BLaER1 (cell line): Measurements from ENCODE around the gene KIF26B.
"Not testable (repeated sequence)": the region's sequence is repeated elsewhere in the genome, so short reads cannot be mapped to it uniquely, and the experiment has no call there.

Experiments
- H3K27ac ChIP-seq: shearing (Covaris generic); formaldehyde crosslinking; 2 replicates; pipeline ENCODE4 v1.8.1; 2022
- H3K27me3 ChIP-seq: shearing (Covaris generic); formaldehyde crosslinking; 2 replicates; pipeline ENCODE4 v1.8.1; 2022
- H3K36me3 ChIP-seq: shearing (Covaris generic); formaldehyde crosslinking; 2 replicates; pipeline ENCODE4 v1.8.1; 2022
- H3K4me1 ChIP-seq: shearing (Covaris generic); formaldehyde crosslinking; 2 replicates; pipeline ENCODE4 v1.8.1; 2022
- H3K4me2 ChIP-seq: shearing (Covaris generic); formaldehyde crosslinking; 2 replicates; pipeline ENCODE4 v1.8.1; 2022
- H3K4me3 ChIP-seq: shearing (Covaris generic); formaldehyde crosslinking; 2 replicates; pipeline ENCODE4 v1.8.1; 2022
- H3K9ac ChIP-seq: shearing (Covaris generic); formaldehyde crosslinking; 2 replicates; pipeline ENCODE4 v1.8.1; 2022
- H3K9me3 ChIP-seq: shearing (Covaris generic); formaldehyde crosslinking; 2 replicates; pipeline ENCODE4 v1.8.1; 2022
- H4K20me1 ChIP-seq: shearing (Covaris generic); formaldehyde crosslinking; 2 replicates; pipeline ENCODE4 v1.8.1; 2022
- Cebpa-rat ChIP-seq: shearing (Covaris generic); IDR thresholded peaks from 2 replicates; pipeline ENCODE4 v1.8.1; 2022

Gene KIF26B

DNA sequence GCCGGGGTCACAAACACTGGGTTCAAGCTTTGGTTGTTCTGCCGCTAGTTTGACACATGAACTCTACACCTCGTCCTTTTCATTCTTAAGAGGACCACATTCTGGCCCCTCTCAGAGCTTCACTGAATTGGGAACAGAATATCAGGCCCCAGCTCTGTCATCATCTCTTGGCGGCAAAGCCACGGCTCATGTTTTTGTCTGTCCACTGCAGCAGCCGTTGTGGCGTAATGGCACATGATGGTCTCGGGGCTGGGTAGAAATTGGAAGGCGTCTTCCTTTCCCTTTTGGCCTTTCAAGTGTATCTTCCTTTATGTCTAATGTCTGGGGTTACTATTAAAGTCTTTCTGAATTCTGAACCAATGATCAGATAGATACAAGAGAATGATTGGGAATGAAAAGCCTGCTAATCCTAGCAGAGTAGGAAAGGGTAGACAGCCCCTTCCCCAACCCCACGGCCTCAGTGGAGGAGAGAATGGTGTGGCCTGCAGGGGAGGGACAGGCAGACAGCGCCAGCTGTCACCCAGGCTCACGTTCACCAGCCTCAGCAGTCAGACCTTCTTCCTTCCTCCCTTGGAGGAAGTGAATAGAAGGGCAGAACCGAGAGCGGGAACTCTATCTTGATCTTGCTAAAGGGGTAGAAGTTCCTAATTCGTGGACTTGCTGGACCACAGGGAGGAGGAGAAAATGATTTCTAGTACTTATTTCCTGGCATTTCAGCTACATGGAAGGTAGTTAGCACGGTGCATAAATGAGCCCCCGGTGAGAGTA is 498.1 kb downstream of the KIF26B start:
- no peaks in the 10 kb centered on the region for H3K27me3 ChIP-seq
- no peak overlapping the region for H3K27ac ChIP-seq
- H3K9me3 ChIP-seq: no peaks in the 10 kb centered on the region
- TF ChIP-seq Cebpa-rat: no peak
- H3K4me1 ChIP-seq: peaks cover 5% of the 10 kb centered on the region; the same call in 1 of the 2 replicates
- H3K36me3 ChIP-seq: no peaks in the 10 kb centered on the region
- no peaks in the 10 kb centered on the region for H4K20me1 ChIP-seq
- no peak overlapping the region for H3K9ac ChIP-seq
- H3K4me3 ChIP-seq: no peak overlapping the region
- no peak overlapping the region for H3K4me2 ChIP-seq

DNA sequence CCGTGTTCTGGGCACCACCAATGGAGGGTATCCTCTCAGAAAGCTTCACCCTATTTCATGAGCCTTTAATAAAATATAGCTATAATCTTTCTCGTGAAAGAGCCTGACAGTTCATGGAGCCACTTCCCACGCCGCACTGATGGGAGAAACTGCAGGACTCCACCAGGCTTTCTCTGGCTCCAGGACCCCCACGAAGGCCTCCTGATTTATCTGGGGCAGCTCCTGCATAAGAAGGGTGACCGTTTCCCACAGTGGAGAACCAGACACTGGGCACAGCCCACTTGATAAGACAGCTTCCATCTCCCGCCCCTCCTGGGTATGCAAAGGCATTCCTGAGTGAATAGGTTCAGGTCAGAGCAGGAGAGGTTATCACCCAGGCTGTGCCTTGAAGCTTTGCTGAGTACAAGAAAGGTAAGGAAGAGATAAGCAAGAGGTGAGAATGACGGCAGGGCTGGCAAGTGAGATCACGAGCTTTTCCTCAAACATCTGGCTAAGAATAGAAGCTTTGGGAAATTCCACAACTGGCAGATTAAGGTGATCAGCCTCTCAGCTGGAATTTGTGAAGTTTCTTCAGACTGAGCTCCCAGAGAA is 499.8 kb downstream of the KIF26B start:
- H3K36me3 ChIP-seq: no peaks in the 10 kb centered on the region
- H4K20me1 ChIP-seq: no peaks in the 10 kb centered on the region
- no peak overlapping the region for H3K4me2 ChIP-seq
- H3K27ac ChIP-seq: no peak overlapping the region
- no peaks in the 10 kb centered on the region for H3K27me3 ChIP-seq
- H3K4me1 ChIP-seq: peaks cover 5% of the 10 kb centered on the region; the same call in 1 of the 2 replicates
- H3K9me3 ChIP-seq: no peaks in the 10 kb centered on the region
- no peak for TF ChIP-seq Cebpa-rat
- H3K4me3 ChIP-seq: no peak overlapping the region
- H3K9ac ChIP-seq: no peak overlapping the region

DNA sequence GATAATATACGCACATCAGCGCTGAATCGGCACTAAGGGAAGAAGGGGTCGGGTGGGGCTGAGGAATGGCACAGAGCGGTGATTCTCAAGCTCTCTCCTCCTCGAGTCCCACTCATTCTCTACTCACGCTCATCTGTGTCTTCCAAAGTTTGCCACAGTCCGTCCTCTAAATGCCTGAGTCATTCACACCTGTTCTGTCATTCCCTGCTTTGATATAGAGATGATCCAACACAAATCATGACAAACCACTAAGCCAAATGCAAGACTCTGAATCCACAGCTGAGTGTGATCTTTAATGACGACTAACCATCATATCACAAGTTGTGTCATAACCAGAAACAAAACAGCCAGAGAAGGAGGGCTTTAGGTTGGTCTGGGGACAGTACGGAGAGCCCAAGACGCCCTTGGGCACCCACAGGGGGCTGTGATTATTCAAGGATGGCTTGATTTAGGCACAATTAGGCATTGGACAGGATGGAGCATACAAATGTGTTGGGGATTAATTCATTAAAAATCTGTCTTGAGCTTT is 501.5 kb downstream of the KIF26B start:
- TF ChIP-seq Cebpa-rat: no peak
- no peak overlapping the region for H3K4me3 ChIP-seq

DNA sequence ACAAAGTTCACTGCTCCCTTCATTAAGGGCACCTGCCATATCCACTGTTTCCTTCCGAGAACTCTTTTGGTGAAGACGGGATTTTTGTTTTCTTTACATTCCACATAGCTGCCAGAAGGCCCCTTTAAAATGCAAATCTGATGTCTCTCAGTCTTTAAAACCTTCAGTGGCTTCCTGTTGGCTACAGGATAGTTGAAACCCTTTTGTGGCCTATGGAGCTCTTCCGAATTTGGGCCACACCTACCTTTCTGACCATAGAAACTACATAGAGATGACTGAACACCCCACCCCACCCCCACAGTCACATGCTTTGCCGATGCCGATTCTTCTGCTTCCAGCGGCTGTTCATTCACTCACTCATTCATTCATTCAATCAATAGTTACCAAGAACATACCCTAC is 502.6 kb downstream of the KIF26B start:
- H3K9me3 ChIP-seq: no peaks in the 10 kb centered on the region
- H4K20me1 ChIP-seq: no peaks in the 10 kb centered on the region
- H3K4me3 ChIP-seq: no peak overlapping the region
- H3K4me1 ChIP-seq: peaks cover 5% of the 10 kb centered on the region; the same call in 1 of the 2 replicates
- no peak overlapping the region for H3K4me2 ChIP-seq
- H3K27ac ChIP-seq: no peak overlapping the region
- no peak overlapping the region for H3K9ac ChIP-seq
- H3K36me3 ChIP-seq: no peaks in the 10 kb centered on the region
- H3K27me3 ChIP-seq: no peaks in the 10 kb centered on the region
- no peak for TF ChIP-seq Cebpa-rat

More for the DNA sequence above, 501.5 kb downstream of the KIF26B start:
- H3K27me3 ChIP-seq: no peaks in the 10 kb centered on the region
- H3K9ac ChIP-seq: no peak overlapping the region
- no peak overlapping the region for H3K4me2 ChIP-seq
- no peaks in the 10 kb centered on the region for H3K36me3 ChIP-seq
- no peaks in the 10 kb centered on the region for H3K9me3 ChIP-seq
- H3K27ac ChIP-seq: no peak overlapping the region
- peaks cover 5% of the 10 kb centered on the region; the same call in 1 of the 2 replicates for H3K4me1 ChIP-seq
- H4K20me1 ChIP-seq: no peaks in the 10 kb centered on the region

DNA sequence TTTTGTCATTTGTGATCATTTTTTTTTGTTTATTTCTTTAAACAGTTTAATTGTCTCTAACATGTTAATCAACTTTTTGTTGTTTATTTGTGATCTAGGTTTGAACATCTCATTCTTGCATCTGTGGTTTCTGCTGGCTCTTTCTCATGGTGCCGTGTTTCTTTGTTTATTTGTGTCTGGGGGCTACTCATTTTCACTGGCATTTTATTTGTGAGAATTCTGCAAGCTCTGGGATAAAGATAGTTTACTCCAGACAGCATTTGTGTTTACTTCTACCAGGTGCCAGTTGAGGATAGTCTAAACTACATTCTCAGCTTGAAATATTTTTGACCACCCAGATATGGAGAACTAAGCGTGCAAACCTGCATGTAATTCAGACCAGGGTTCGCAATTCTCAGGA is 508.6 kb downstream of the KIF26B start:
- no peak overlapping the region for H3K9ac ChIP-seq
- no peak overlapping the region for H3K4me2 ChIP-seq
- H4K20me1 ChIP-seq: no peaks in the 10 kb centered on the region
- no peaks in the 10 kb centered on the region for H3K4me1 ChIP-seq
- TF ChIP-seq Cebpa-rat: no peak
- no peaks in the 10 kb centered on the region for H3K27me3 ChIP-seq
- no peaks in the 10 kb centered on the region for H3K9me3 ChIP-seq
- H3K36me3 ChIP-seq: no peaks in the 10 kb centered on the region
- no peak overlapping the region for H3K4me3 ChIP-seq
- no peak overlapping the region for H3K27ac ChIP-seq

DNA sequence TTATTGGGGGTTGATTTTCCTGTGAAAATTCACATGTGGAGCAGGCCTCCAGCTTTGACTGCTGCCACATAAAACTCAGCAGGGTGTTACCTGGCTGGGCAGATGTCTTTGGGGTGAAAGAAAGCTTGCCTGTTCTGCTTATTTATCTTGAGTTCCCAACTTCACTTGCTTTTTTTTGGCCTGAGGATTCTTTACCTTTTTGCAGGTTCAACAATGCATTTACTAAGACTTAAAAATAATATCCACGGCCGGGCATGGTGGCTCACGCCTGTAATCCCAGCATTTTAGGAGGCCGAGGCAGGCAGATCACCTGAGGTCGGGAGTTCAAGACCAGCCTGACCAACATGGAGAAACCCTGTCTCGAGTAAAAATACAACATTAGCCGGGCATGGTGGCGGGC is 509.1 kb downstream of the KIF26B start:
- Histone ChIP-seq H3K4me2 (no peak overlapping the region), H3K4me3 (no peak overlapping the region), H3K9me3 (no peaks in the 10 kb centered on the region), H4K20me1 (no peaks in the 10 kb centered on the region), H3K36me3 (no peaks in the 10 kb centered on the region), H3K4me1 (no peaks in the 10 kb centered on the region), H3K27ac (no peak overlapping the region), H3K27me3 (no peaks in the 10 kb centered on the region), H3K9ac (no peak overlapping the region)
- TF ChIP-seq Cebpa-rat: no peak

DNA sequence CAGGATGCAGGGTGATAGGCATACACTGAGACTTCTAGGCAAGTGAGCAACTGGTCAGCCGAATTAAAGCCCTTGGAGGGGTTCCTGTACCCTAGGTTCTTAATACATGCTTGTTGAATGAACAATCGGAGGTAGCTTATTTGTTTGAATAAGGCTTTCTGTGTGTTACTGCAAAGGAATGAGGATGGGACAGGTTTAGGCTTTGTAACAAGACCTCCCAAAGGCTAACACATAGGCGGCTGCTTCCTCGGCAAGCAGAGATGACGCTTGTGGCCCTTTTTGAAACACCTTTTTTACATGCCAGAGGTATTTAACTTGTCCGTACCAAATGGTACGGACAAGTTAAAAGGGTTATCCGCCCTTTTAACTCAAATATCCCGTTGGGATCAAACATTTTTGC is 511.6 kb downstream of the KIF26B start:
- Histone ChIP-seq H4K20me1 (no peaks in the 10 kb centered on the region), H3K4me2 (no peak overlapping the region), H3K9me3 (no peaks in the 10 kb centered on the region), H3K27me3 (no peaks in the 10 kb centered on the region), H3K4me1 (no peaks in the 10 kb centered on the region), H3K36me3 (no peaks in the 10 kb centered on the region), H3K4me3 (no peak overlapping the region), H3K27ac (no peak overlapping the region), H3K9ac (no peak overlapping the region)
- TF ChIP-seq Cebpa-rat: no peak

DNA sequence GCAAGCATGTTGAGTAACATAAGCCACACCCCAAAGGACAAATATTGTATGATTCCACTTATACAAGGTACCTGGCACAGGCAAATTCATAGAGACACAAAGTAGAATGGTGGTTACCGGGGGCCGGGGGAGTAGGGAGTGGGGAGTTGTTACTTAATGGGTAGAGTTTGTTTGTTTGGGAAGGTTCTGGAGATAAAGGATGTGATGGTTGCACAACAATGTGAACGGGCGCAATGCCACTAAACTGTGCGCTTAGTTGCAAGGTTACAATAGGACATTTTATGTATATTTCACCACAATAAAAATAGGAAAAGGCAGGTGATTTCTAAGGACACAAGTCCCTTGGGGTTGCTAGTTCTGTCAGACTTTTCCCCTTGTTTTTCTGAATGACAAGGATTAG is 516.6 kb downstream of the KIF26B start:
- no peak for TF ChIP-seq Cebpa-rat
- Histone ChIP-seq H3K4me2 (no peak overlapping the region), H3K9ac (no peak overlapping the region), H3K36me3 (no peaks in the 10 kb centered on the region), H3K27me3 (no peaks in the 10 kb centered on the region), H3K9me3 (no peaks in the 10 kb centered on the region), H3K27ac (no peak overlapping the region), H3K4me1 (peaks cover 8% of the 10 kb centered on the region), H4K20me1 (no peaks in the 10 kb centered on the region), H3K4me3 (no peak overlapping the region)

DNA sequence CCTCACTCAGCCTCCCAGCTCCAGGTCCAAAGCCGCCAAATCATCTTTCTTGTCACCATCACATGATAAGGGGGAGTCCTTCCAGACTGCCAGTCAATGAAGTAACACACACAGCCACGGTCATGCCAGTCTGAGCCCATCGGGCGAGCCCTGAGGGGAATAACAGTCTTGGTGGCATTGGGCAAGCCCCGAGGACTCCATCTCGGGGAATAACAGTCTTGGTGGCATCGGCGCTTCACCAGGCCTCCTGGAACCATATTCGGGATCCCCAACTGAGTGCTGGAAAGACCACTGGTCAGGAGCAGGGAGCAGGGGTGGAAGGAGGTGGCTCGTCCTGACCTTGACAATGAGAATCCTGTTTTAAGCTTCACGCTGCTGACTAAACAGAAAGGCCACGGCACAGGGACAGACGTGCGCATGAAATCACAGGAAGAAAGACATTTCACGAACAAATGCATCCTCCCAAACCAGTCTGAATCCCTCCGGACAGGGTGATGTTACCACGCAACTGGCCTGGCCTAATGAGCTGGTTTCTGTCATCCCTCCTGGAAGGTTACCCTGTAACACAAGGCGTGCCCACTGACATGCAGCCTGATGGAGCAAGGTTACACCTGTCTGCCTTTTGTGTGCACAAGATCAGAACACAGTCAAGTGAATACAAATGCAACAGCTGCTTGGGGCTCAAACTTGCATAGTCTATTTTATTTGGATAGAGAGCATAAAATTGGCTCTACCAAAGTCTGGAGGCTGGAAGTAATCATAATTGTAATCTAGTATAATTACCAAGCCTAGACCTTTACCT is 517.4 kb downstream of the KIF26B start:
- no peak for TF ChIP-seq Cebpa-rat
- H3K4me1 ChIP-seq: peaks cover 8% of the 10 kb centered on the region
- H3K4me3 ChIP-seq: no peak overlapping the region
- no peaks in the 10 kb centered on the region for H3K27me3 ChIP-seq
- no peaks in the 10 kb centered on the region for H4K20me1 ChIP-seq
- no peak overlapping the region for H3K4me2 ChIP-seq
- no peak overlapping the region for H3K9ac ChIP-seq
- no peak overlapping the region for H3K27ac ChIP-seq
- H3K9me3 ChIP-seq: no peaks in the 10 kb centered on the region
- no peaks in the 10 kb centered on the region for H3K36me3 ChIP-seq

DNA sequence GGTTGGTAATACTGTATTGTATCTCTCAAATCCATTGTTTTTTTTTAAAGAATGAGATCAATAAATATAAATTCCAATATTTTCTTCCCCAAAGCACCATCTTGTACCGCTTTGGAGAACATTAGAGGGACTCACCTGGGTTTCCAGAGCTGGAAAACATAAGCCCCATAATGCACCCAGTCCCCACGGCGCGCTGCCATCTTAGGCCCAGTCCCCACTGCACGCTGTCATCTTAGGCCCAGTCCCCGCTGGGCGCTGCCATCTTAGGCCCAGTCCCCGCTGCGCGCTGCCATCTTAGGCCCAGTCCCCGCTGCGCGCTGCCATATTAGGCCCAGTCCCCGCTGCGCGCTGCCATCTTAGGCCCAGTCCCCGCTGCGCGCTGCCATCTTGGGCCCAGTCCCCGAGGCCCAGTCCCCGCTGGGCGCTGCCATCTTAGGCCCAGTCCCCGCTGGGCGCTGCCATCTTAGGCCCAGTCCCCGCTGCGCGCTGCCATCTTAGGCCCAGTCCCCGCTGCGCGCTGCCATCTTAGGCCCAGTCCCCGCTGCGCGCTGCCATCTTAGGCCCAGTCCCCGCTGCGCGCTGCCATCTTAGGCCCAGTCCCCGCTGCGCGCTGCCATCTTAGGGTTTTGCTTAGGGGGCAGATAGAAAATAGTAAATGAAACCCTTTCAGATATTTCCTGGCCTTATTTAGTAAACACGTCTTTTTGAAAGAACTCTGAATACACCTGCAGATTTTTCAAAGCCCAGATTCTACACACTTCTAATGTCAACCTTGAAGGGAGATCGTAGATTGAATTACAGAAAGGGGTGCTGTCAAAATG is 518.3 kb downstream of the KIF26B start:
- not testable (repeated sequence) for H3K4me3 ChIP-seq, H3K4me2 ChIP-seq, H4K20me1 ChIP-seq, H3K9me3 ChIP-seq, H3K4me1 ChIP-seq, H3K27ac ChIP-seq, H3K36me3 ChIP-seq, H3K27me3 ChIP-seq, H3K9ac ChIP-seq
